Measurements from ENCODE around the gene TBC1D26.

DNA sequence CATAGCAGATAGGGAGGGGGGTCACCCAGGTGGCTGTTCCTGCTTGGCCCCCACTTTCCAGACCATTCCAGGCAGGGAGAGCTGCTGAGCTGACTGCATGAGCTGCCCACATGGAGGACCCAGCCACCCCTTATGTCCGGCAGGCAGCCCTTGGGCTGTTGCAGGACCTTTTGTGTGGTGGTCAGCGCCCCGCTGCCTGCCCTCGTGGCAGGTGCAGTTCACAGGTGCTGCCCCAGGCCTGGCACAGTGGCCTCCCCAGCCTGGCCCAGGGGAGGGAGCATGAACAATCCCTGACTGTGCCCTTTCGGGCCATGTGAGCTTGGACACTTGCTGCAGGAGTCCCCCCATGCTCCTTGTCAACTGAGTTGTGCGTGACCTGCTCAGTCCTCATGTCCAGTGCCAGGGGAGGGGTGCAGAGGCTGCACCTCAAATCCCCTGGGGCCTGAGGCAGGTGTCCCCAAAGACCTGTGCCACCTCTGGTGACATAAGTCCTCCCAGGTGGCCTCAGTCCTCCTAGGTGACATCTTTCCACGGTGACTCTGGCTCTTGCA, 8.6 kb downstream of the TBC1D26 start:
- no peak for TF ChIP-seq EZH2 (IDR thresholded peaks at IDR 0.05; ENCODE audit: borderline replicate concordance, insufficient read depth, low read length, poor library complexity, severe bottlenecking)
- no peak for TF ChIP-seq CTCF (IDR thresholded peaks at IDR 0.05; ENCODE audit: poor library complexity, severe bottlenecking)
- no peak for TF ChIP-seq TAF1 (IDR thresholded peaks at IDR 0.05; ENCODE audit: low read depth)
- TF ChIP-seq POLR2AphosphoS5 (IDR thresholded peaks at IDR 0.05) = no peak
- no peak for TF ChIP-seq EP300 (conservative IDR thresholded peaks at IDR 0.05; ENCODE audit: poor library complexity, severe bottlenecking)

Data from neural cell (in vitro differentiated cells).